ENCODE measurements around the gene RAD9A.

The RAD9A gene

GRCh38 chr11:67390947-67391303 lies 861 bp upstream of the RAD9A start:
- TF ChIP-seq ZNF362 (tag by site-specific recombination; IDR thresholded peaks at IDR 0.05) (0 out of 2 replicates have a peak, but pooled peaks have one; percentile 33), FEZF1 (tag by site-specific recombination; IDR thresholded peaks at IDR 0.05) (peak; percentile 29; the same call in 1 of the 2 replicates), WT1 (tag by site-specific recombination; IDR thresholded peaks at IDR 0.05) (peak; percentile 53), ZNF335 (tag by site-specific recombination; conservative IDR thresholded peaks at IDR 0.05) (peak; percentile 68), ZNF670 (tag by site-specific recombination; IDR thresholded peaks at IDR 0.05; ENCODE audit: low read depth) (no peak), ZBTB48 (tag by site-specific recombination; IDR thresholded peaks at IDR 0.05) (peak; percentile 61; the same call in 1 of the 2 replicates), KLF8 (tag by site-specific recombination; IDR thresholded peaks at IDR 0.05) (0 out of 2 replicates have a peak, but pooled peaks have one; percentile 31), ZNF324 (tag by site-specific recombination; IDR thresholded peaks at IDR 0.05) (no peak), REST (tag by site-specific recombination; IDR thresholded peaks at IDR 0.05) (no peak), ZNF791 (tag by site-specific recombination; IDR thresholded peaks at IDR 0.05) (no peak), KLF1 (tag by site-specific recombination; IDR thresholded peaks at IDR 0.05) (peak; percentile 89), ZNF133 (tag by site-specific recombination; IDR thresholded peaks at IDR 0.05) (no peak), GLIS2 (tag by site-specific recombination; IDR thresholded peaks at IDR 0.05) (no peak), GLIS1 (tag by site-specific recombination; IDR thresholded peaks at IDR 0.05) (peak; percentile 24), ZNF2 (tag by site-specific recombination; IDR thresholded peaks at IDR 0.05) (no peak)
- TF ChIP-seq, protein P1, sequence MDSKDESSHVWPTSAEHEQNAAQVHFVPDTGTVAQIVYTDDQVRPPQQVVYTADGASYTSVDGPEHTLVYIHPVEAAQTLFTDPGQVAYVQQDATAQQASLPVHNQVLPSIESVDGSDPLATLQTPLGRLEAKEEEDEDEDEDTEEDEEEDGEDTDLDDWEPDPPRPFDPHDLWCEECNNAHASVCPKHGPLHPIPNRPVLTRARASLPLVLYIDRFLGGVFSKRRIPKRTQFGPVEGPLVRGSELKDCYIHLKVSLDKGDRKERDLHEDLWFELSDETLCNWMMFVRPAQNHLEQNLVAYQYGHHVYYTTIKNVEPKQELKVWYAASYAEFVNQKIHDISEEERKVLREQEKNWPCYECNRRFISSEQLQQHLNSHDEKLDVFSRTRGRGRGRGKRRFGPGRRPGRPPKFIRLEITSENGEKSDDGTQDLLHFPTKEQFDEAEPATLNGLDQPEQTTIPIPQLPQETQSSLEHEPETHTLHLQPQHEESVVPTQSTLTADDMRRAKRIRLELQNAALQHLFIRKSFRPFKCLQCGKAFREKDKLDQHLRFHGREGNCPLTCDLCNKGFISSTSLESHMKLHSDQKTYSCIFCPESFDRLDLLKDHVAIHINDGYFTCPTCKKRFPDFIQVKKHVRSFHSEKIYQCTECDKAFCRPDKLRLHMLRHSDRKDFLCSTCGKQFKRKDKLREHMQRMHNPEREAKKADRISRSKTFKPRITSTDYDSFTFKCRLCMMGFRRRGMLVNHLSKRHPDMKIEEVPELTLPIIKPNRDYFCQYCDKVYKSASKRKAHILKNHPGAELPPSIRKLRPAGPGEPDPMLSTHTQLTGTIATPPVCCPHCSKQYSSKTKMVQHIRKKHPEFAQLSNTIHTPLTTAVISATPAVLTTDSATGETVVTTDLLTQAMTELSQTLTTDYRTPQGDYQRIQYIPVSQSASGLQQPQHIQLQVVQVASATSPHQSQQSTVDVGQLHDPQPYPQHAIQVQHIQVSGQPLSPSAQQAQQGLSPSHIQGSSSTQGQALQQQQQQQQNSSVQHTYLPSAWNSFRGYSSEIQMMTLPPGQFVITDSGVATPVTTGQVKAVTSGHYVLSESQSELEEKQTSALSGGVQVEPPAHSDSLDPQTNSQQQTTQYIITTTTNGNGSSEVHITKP (tag by site-specific recombination; IDR thresholded peaks at IDR 0.05), result peak; percentile 93
- POLR2A ChIA-PET, result interaction anchor here (0.6 to 3.5 kb wide), 5 partner anchors 10 to 59 kb away, joined by 3 to 53 read pairs (median 11); partner anchors contain the start of genes POLD4 and PPP1CA
- CTCF ChIA-PET, result interaction anchor here (0.6 to 25.6 kb wide), 5 partner anchors 9 to 79 kb away, joined by 3 to 898 read pairs (median 7); partner anchors contain the start of genes CLCF1, POLD4 and PPP1CA
- 0 out of 2 replicates have a peak, but pooled peaks cover 3% of the 10 kb centered on the region for H3K4me1 ChIP-seq (ENCODE audit: control insufficient read depth, insufficient read depth, low read length)
- peaks cover 0 to 22% of the 10 kb centered on the region in 2 experiments; a peak in 1 of 3 replicates for H3K36me3 ChIP-seq (ENCODE audit: control insufficient read depth in 2 of 2, insufficient read depth in 1 of 2, low read length in 2 of 2)
- H3K9me3 ChIP-seq (ENCODE audit: control insufficient read depth, insufficient read depth, low read depth, low read length), result no peaks in the 10 kb centered on the region
- H3K27ac ChIP-seq (ENCODE audit: extremely low read depth, low read depth, low read length), result peak overlapping the region; percentile 67
- peak overlapping the region; percentile 76 for H3K4me3 ChIP-seq (ENCODE audit: low read depth, low read length)

DNA sequence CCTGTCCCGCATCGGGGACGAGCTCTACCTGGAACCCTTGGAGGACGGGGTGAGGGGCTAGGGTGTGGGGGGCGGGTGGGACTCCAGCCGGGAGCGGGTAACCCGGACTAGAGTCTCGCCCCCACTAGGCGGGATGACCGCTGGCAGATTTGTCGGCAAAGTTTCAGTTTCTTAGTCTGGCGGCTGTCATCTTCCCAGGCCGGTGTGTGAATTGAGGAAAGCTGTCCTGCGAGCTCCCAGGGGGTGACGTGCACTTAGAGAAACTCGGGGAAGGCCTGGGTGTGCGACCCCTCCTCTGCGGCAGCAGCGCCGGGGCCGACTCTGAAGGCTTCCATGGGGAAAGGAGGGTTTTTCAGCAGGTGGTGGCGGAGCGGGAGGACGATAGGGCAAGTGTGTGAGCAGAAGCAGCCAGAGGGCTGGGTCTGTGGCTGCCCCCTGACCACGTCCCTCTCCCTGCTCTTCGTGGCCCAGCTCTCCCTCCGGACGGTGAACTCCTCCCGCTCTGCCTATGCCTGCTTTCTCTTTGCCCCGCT lies 463 bp downstream of the RAD9A start:
- H3K4me1 ChIP-seq (ENCODE audit: control insufficient read depth, insufficient read depth, low read length), result 0 out of 2 replicates have a peak, but pooled peaks cover 3% of the 10 kb centered on the region
- ChIA-PET POLR2A (interaction anchor here (0.6 to 3.5 kb wide), 17 partner anchors 9 to 153 kb away, joined by 3 to 53 read pairs (median 4); partner anchors contain the start of genes AIP, ANKRD13D, CORO1B and POLD4), CTCF (interaction anchor here (0.6 to 25.6 kb wide), 5 partner anchors 9 to 224 kb away, joined by 4 to 898 read pairs (median 7); partner anchors contain the start of genes CLCF1, PITPNM1, POLD4 and PPP1CA)
- H3K27ac ChIP-seq (ENCODE audit: extremely low read depth, low read depth, low read length), result no peak overlapping the region
- H3K36me3 ChIP-seq (ENCODE audit: control insufficient read depth in 2 of 2, insufficient read depth in 1 of 2, low read length in 2 of 2), result peaks cover 0 to 35% of the 10 kb centered on the region in 2 experiments; a peak in 2 of 3 replicates
- no peaks in the 10 kb centered on the region for H3K9me3 ChIP-seq (ENCODE audit: control insufficient read depth, insufficient read depth, low read depth, low read length)
- peak overlapping the region; percentile 76 for H3K4me3 ChIP-seq (ENCODE audit: low read depth, low read length)
- TF ChIP-seq SP3 (tag by site-specific recombination; IDR thresholded peaks at IDR 0.05) (no peak), MEIS1 (CRISPR knock-in tag; IDR thresholded peaks at IDR 0.05; ENCODE audit: borderline replicate concordance) (no peak), ZNF350 (tag by site-specific recombination; IDR thresholded peaks at IDR 0.05) (no peak), ZNF433 (tag by site-specific recombination; IDR thresholded peaks at IDR 0.05; ENCODE audit: low read depth) (no peak), ZNF776 (tag by site-specific recombination; IDR thresholded peaks at IDR 0.05; ENCODE audit: borderline replicate concordance) (no peak), ZNF174 (tag by site-specific recombination; IDR thresholded peaks at IDR 0.05) (no peak), ZFP37 (tag by site-specific recombination; IDR thresholded peaks at IDR 0.05) (no peak), ZNF274 (IDR thresholded peaks at IDR 0.05; ENCODE audit: low read length) (no peak), ZNF274 (tag by site-specific recombination; IDR thresholded peaks at IDR 0.05; ENCODE audit: borderline replicate concordance) (no peak), ZNF596 (tag by site-specific recombination; IDR thresholded peaks at IDR 0.05) (no peak)
- TF ChIP-seq, protein P2, sequence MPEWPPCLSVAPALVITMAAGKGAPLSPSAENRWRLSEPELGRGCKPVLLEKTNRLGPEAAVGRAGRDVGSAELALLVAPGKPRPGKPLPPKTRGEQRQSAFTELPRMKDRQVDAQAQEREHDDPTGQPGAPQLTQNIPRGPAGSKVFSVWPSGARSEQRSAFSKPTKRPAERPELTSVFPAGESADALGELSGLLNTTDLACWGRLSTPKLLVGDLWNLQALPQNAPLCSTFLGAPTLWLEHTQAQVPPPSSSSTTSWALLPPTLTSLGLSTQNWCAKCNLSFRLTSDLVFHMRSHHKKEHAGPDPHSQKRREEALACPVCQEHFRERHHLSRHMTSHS (tag by site-specific recombination; IDR thresholded peaks at IDR 0.05), result no peak

All from HEK293 (cell line).